HCEC 1CT (cell line): Measurements from ENCODE around the gene MRPL49.

ENCODE experiments used
- DNase-seq: peaks from one replicate; pipeline ENCODE4 v3.0.0-alpha.2; 2017

Gene MRPL49

GRCh38 chr11:65121865-65122696 lies at the start of gene MRPL49, which contains the start of gene FAU:
MRPL49 (plus strand) TSS chr11:65122321; CDS start chr11:65122347, 26 bp downstream.
FAU (minus strand) TSS chr11:65122134; CDS start chr11:65121813, 321 bp downstream.
- peak; percentile 97 for DNase-seq

DNA sequence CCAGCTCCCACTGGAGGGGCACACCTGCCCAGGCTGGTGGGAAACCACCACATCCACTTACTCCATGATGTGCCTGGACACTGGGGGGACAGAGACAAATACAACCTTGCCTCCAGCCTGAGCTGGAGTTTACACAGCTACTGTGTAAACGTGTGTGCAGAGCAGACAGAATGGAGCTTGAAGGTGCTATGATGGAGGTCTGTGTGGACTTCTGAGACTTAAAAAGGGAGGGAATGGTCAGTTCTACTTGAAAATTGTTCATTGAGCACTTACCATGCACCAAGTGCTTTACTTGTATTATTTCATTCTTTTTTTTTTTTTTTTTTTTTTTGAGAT lies 49.5 kb upstream of the MRPL49 start:
- no peak for DNase-seq

GRCh38 chr11:65077451-65077850 lies 44.7 kb upstream of the MRPL49 start:
- peak; percentile 17 for DNase-seq

- DNase-seq: peak; percentile 27
These were observed 44.0 kb upstream of the MRPL49 start for GRCh38 chr11:65078151-65078550.

GRCh38 chr11:65078786-65079342 lies 43.3 kb upstream of the MRPL49 start:
- DNase-seq: no peak

GRCh38 chr11:65083134-65083833 lies 38.8 kb upstream of the MRPL49 start:
- no peak for DNase-seq

DNA sequence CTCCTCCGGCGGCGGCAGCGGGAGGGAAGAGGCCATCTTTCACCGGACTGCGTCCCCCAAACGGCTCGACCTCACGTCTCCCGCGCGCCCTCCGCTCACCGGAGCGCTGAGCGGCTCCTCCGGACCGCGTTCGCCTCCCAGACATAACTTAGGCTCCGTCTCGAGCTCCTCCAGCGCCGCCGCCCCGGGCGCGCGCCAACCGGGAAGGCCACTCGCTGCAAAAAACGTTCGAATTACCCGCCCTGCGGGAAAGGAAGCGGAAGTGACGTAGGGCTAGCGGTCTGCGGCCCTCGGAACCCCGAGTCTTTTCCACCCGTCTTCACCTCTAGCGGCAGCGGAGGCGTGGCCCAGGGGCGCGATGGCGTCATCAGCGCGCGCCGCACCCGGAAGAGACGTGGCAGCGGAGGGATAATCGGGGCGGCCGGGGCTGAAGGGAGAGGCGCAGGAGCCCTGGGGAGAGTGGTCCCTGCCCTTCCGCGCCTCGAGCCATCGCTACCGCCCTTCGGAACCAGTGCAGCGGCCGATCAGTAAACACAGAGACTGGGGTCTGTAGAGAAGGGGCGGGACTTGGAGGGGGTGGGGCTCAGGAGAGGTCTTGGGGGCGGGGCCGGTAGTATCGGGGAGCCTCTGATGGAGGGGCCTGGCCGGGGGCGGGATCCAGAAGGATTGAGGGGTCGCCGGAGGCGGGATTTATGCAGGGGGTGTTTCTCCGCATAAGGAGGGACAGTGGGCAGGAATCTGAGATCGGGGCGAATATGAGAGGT lies 38.1 kb upstream of the MRPL49 start, which contains the start of the genes CDCA5 and ZFPL1:
Gene CDCA5 (minus strand): TSS at position 207 of the 764 bp plus-strand sequence. CDS start 62 bp downstream, at position 145.
Gene ZFPL1 (plus strand): TSS at position 389 of the 764 bp plus-strand sequence. CDS start 477 bp downstream, outside the sequence.
- peak; percentile 95 for DNase-seq

GRCh38 chr11:65084598-65085375 lies 37.3 kb upstream of the MRPL49 start:
- no peak for DNase-seq

DNA sequence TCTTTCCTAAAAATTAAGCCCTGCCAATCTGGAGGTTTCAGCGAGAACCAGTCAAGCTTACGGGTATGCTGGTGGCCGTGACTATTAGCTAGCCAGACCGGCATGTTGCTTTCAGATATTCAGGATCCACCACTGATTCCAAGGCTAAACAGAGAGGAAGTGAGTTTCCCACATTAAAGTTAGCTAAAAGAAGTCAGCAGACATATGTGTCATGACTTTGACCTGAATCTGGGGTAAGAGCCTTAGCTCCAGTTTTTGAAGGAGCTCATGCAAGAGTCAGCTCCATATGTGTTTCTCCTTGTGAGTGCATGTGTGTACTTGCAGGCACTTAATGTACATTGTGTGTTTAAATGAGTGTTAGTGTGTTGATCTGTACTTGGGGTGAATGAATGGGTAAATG lies 36.7 kb upstream of the MRPL49 start:
- DNase-seq: no peak

DNA sequence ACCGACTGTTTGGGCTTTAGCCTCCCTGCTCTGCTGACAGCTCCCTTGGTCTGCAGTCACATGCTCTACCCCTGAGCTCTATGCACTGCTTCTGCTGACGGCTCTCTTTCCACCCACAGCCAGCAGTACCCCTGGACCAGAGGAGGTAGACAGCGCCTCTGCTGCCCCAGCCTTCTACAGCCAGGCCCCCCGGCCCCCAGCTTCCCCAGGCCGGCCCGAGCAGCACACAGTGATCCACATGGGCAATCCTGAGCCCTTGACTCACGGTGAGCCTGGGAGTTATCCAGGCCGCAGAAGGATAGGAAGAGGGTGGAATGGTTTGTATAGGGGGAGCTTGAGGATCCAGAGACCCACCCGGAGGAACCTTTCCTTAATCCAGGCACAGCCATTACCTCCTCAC lies 35.3 kb upstream of the MRPL49 start:
- no peak for DNase-seq

DNA sequence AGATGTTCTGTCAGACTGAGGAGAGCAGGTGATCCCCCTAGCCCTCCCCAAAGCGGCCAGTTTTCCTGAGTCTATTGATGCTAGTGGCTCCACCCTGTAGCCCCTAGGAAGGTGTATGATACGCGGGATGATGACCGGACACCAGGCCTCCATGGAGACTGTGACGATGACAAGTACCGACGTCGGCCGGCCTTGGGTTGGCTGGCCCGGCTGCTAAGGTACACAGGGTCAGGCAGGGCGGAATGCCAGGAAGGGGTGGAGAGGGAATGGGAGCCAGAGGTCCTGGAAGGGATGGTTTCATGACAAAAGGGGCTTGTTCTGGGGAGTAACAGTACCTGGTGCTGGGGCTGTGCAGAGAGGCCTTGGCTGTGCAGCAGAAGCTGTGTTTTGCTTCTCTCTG lies 34.9 kb upstream of the MRPL49 start:
- no peak for DNase-seq

DNA sequence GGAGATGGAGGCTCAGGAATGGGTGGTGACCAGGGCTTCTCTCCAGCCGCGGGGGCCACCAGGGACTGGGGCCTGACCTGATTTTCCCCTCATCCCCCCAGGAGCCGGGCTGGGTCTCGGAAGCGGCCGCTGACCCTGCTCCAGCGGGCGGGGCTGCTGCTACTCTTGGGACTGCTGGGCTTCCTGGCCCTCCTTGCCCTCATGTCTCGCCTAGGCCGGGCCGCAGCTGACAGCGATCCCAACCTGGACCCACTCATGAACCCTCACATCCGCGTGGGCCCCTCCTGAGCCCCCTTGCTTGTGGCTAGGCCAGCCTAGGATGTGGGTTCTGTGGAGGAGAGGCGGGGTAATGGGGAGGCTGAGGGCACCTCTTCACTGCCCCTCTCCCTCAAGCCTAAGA lies 34.3 kb upstream of the MRPL49 start:
- DNase-seq: no peak

DNA sequence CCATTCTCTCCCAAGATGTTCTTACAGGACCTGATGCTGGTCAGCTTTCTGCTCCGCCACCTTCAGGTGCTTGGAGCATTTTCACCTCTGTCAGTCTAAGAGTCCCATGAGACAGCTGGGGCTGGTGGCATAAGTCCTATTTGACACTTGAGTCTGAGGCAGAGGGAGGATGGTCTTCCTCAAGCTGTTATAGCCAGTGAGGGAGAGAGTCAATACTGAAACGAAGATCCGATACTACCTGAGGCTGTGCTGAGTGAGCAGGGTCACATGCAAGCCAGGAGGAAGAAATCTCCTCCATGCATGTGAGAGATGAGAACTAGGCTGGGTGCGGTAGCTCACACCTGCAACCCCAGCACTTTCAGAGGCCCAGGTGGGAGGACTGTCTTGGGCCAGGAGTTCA lies 32.5 kb upstream of the MRPL49 start:
- no peak for DNase-seq

- no peak for DNase-seq
These were observed 31.5 kb upstream of the MRPL49 start for GRCh38 chr11:65090628-65091027.

- DNase-seq: no peak
These were observed 26.7 kb upstream of the MRPL49 start for GRCh38 chr11:65095427-65095826.

DNA sequence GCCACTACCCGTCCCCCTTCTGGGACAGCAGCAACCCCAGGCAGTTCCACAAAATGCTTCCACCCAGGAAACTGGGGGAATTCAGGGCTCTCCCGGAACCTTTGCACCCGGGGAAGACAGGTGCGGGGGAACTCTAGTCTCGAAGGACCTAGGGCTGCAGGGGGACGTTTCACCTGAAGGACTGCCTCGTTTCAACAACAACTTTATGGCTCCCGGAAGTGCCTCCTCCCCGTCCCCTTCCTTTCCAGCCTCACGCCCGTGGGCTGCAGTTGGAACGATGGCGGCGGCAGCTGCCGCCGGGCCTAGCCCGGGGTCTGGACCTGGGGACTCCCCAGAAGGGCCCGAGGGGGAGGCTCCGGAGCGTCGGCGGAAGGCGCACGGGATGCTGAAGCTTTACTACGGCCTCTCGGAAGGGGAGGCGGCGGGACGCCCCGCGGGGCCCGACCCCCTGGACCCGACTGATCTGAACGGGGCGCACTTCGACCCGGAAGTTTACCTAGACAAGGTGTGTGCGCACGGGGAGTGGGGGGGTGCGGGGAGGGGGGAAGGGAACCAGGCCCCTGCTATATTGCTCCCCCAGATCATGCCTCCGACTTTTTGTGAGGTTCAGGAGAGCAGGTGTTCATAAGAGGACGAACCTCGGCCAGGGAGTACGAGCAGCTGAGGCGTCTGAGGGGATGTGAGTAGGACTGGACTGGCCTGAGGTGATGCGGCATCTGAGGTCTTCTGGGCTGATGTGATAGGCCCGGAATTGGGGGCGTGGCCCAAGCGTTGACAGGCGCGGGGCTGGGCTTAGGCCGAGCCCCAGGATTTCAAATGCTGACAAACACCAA lies 25.9 kb upstream of the MRPL49 start, which contains the start of gene VPS51:
Gene VPS51 (plus strand): TSS at position 241 of the 833 bp plus-strand sequence. CDS start 37 bp downstream, at position 278.
- peak; percentile 87 for DNase-seq

- DNase-seq: no peak
These were observed 25.2 kb upstream of the MRPL49 start for GRCh38 chr11:65096926-65097325.

- DNase-seq: no peak
These were observed 21.3 kb upstream of the MRPL49 start for GRCh38 chr11:65100674-65101350.

- DNase-seq: no peak
These were observed 19.7 kb upstream of the MRPL49 start for GRCh38 chr11:65102142-65103095.
